ENCODE data around the gene PRKCH. TPM values are rescaled to one million over a fixed set of nuclear protein-coding genes. Genes with fewer than 3 reads are reported as not detected.
"Not testable (repeated sequence)": the region's sequence is repeated elsewhere in the genome, so short reads cannot be mapped to it uniquely, and the experiment has no call there.

The PRKCH gene
- polyA plus RNA-seq, 6 donors from 2014 or later: 0.59 to 2.8 (median 2.1) TPM

- H3K27me3 Mint-ChIP-seq: peaks cover 4 to 8% (median 5%) of the 10 kb centered on the region in 3 donors
- no peaks in the 10 kb centered on the region for H3K9me3 Mint-ChIP-seq
- no peaks in the 10 kb centered on the region for H3K36me3 Mint-ChIP-seq
- H3K27ac Mint-ChIP-seq: no peak overlapping the region
- no peak for DNase-seq
- no peaks in the 10 kb centered on the region for H3K4me1 Mint-ChIP-seq
- no peak for ATAC-seq (ENCODE audit: low read depth in 2 of 2)
- no peak overlapping the region for H3K4me3 Mint-ChIP-seq
Measured at GRCh38 chr14:61398221-61398620, 76.8 kb downstream of the PRKCH start.

GRCh38 chr14:61399365-61399764, 78.0 kb downstream of the PRKCH start:
- H3K4me3 Mint-ChIP-seq: no peak overlapping the region
- ATAC-seq (ENCODE audit: low read depth in 2 of 2): no peak
- H3K4me1 Mint-ChIP-seq: no peaks in the 10 kb centered on the region

GRCh38 chr14:61401461-61401860, 80.1 kb downstream of the PRKCH start:
- no peaks in the 10 kb centered on the region for H3K4me1 Mint-ChIP-seq
- no peak for DNase-seq
- peaks cover 1 to 8% (median 2%) of the 10 kb centered on the region in 3 donors for H3K27me3 Mint-ChIP-seq
- no peaks in the 10 kb centered on the region for H3K36me3 Mint-ChIP-seq
- ATAC-seq (ENCODE audit: low read depth in 2 of 2): no peak
- H3K9me3 Mint-ChIP-seq: no peaks in the 10 kb centered on the region
- no peak overlapping the region for H3K27ac Mint-ChIP-seq
- no peak overlapping the region for H3K4me3 Mint-ChIP-seq

More at GRCh38 chr14:61399365-61399764, 78.0 kb downstream of the PRKCH start:
- H3K27ac Mint-ChIP-seq: no peak overlapping the region
- peaks cover 4 to 8% (median 5%) of the 10 kb centered on the region in 3 donors for H3K27me3 Mint-ChIP-seq
- no peaks in the 10 kb centered on the region for H3K9me3 Mint-ChIP-seq
- H3K36me3 Mint-ChIP-seq: no peaks in the 10 kb centered on the region
- DNase-seq: no peak

- no peak for ATAC-seq (ENCODE audit: low read depth in 2 of 2)
- Mint-ChIP-seq H3K4me1 (no peaks in the 10 kb centered on the region), H3K27me3 (no peaks in the 10 kb centered on the region), H3K36me3 (no peaks in the 10 kb centered on the region), H3K4me3 (no peak overlapping the region), H3K9me3 (no peaks in the 10 kb centered on the region), H3K27ac (no peak overlapping the region)
- DNase-seq: no peak
Measured at GRCh38 chr14:61403411-61403810, 82.0 kb downstream of the PRKCH start.

- Mint-ChIP-seq H3K4me1 (no peaks in the 10 kb centered on the region), H3K36me3 (no peaks in the 10 kb centered on the region), H3K9me3 (no peaks in the 10 kb centered on the region), H3K4me3 (no peak overlapping the region), H3K27me3 (no peaks in the 10 kb centered on the region), H3K27ac (no peak overlapping the region)
- DNase-seq (no peak), ATAC-seq (ENCODE audit: low read depth in 2 of 2) (no peak)
Measured at GRCh38 chr14:61404637-61405036, 83.3 kb downstream of the PRKCH start.

- DNase-seq: no peak
- Mint-ChIP-seq H3K9me3 (no peaks in the 10 kb centered on the region), H3K27ac (no peak overlapping the region), H3K4me1 (no peaks in the 10 kb centered on the region), H3K27me3 (no peaks in the 10 kb centered on the region), H3K4me3 (no peak overlapping the region), H3K36me3 (no peaks in the 10 kb centered on the region)
- ATAC-seq (ENCODE audit: low read depth in 2 of 2): no peak
Measured at GRCh38 chr14:61406198-61406597, 84.8 kb downstream of the PRKCH start.

- ATAC-seq (ENCODE audit: low read depth in 2 of 2) (no peak), DNase-seq (no peak)
- Mint-ChIP-seq H3K27me3 (no peaks in the 10 kb centered on the region), H3K36me3 (no peaks in the 10 kb centered on the region), H3K27ac (no peak overlapping the region), H3K9me3 (no peaks in the 10 kb centered on the region), H3K4me1 (no peaks in the 10 kb centered on the region), H3K4me3 (no peak overlapping the region)
Measured at GRCh38 chr14:61406675-61407074, 85.3 kb downstream of the PRKCH start.

GRCh38 chr14:61408498-61408897, 87.1 kb downstream of the PRKCH start:
- no peak for ATAC-seq (ENCODE audit: low read depth in 2 of 2)
- Mint-ChIP-seq H3K36me3 (no peaks in the 10 kb centered on the region), H3K27me3 (no peaks in the 10 kb centered on the region), H3K4me1 (no peaks in the 10 kb centered on the region), H3K4me3 (no peak overlapping the region), H3K27ac (no peak overlapping the region), H3K9me3 (no peaks in the 10 kb centered on the region)
- DNase-seq: no peak

- ATAC-seq (ENCODE audit: low read depth in 2 of 2): no peak
- no peak overlapping the region for H3K27ac Mint-ChIP-seq
- no peak overlapping the region for H3K4me3 Mint-ChIP-seq
- no peaks in the 10 kb centered on the region for H3K9me3 Mint-ChIP-seq
- H3K27me3 Mint-ChIP-seq: no peaks in the 10 kb centered on the region
- no peaks in the 10 kb centered on the region for H3K36me3 Mint-ChIP-seq
- DNase-seq: no peak
- no peaks in the 10 kb centered on the region for H3K4me1 Mint-ChIP-seq
Measured at GRCh38 chr14:61409782-61410181, 88.4 kb downstream of the PRKCH start.

- H3K27me3 Mint-ChIP-seq; DNase-seq; H3K4me3 Mint-ChIP-seq; H3K9me3 Mint-ChIP-seq; H3K27ac Mint-ChIP-seq; H3K36me3 Mint-ChIP-seq; ATAC-seq (ENCODE audit: low read depth in 2 of 2); H3K4me1 Mint-ChIP-seq: not testable (repeated sequence)
Measured at GRCh38 chr14:61415934-61416333, 94.6 kb downstream of the PRKCH start.

GRCh38 chr14:61416591-61416990, 95.2 kb downstream of the PRKCH start:
- no peaks in the 10 kb centered on the region for H3K36me3 Mint-ChIP-seq
- no peak overlapping the region for H3K27ac Mint-ChIP-seq
- DNase-seq (no peak), ATAC-seq (ENCODE audit: low read depth in 2 of 2) (peak; percentile 40 to 46)
- peaks cover 4 to 8% (median 6%) of the 10 kb centered on the region in 3 donors for H3K4me1 Mint-ChIP-seq
- H3K4me3 Mint-ChIP-seq: peak overlapping the region in 1 of 8 donors; percentile 44
- peaks cover 0 to 3% (median 2%) of the 10 kb centered on the region in 3 donors for H3K27me3 Mint-ChIP-seq
- H3K9me3 Mint-ChIP-seq: no peaks in the 10 kb centered on the region

- Mint-ChIP-seq H3K4me3 (no peak overlapping the region), H3K27ac (no peak overlapping the region), H3K36me3 (no peaks in the 10 kb centered on the region), H3K4me1 (peaks cover 4 to 8% (median 6%) of the 10 kb centered on the region in 3 donors), H3K9me3 (no peaks in the 10 kb centered on the region), H3K27me3 (peaks cover 0 to 6% (median 3%) of the 10 kb centered on the region in 3 donors)
- DNase-seq (no peak), ATAC-seq (ENCODE audit: low read depth in 2 of 2) (no peak)
Measured at GRCh38 chr14:61417141-61417540, 95.8 kb downstream of the PRKCH start.

GRCh38 chr14:61417883-61418455, 96.6 kb downstream of the PRKCH start:
- Mint-ChIP-seq H3K27me3 (peaks cover 0 to 6% (median 3%) of the 10 kb centered on the region in 3 donors), H3K27ac (no peak overlapping the region), H3K4me3 (no peak overlapping the region), H3K36me3 (no peaks in the 10 kb centered on the region), H3K9me3 (no peaks in the 10 kb centered on the region), H3K4me1 (peaks cover 4 to 8% (median 6%) of the 10 kb centered on the region in 3 donors)
- no peak for DNase-seq
- no peak for ATAC-seq (ENCODE audit: low read depth in 2 of 2)

- Mint-ChIP-seq H3K27me3 (peaks cover 0 to 6% (median 3%) of the 10 kb centered on the region in 3 donors), H3K27ac (no peak overlapping the region), H3K36me3 (no peaks in the 10 kb centered on the region), H3K9me3 (peaks cover 0 to 3% (median 0%) of the 10 kb centered on the region in 7 donors), H3K4me1 (peaks cover 4 to 8% (median 6%) of the 10 kb centered on the region in 3 donors), H3K4me3 (no peak overlapping the region)
- DNase-seq: no peak
- no peak for ATAC-seq (ENCODE audit: low read depth in 2 of 2)
Measured at GRCh38 chr14:61418746-61419145, 97.4 kb downstream of the PRKCH start.

- Mint-ChIP-seq H3K27me3 (peaks cover 0 to 6% (median 3%) of the 10 kb centered on the region in 3 donors), H3K27ac (no peak overlapping the region), H3K4me1 (peaks cover 4 to 8% (median 6%) of the 10 kb centered on the region in 3 donors), H3K36me3 (peaks cover 3 to 4% of the 10 kb centered on the region in 2 donors), H3K4me3 (no peak overlapping the region), H3K9me3 (peaks cover 0 to 6% (median 3%) of the 10 kb centered on the region in 7 donors)
- ATAC-seq (ENCODE audit: low read depth in 2 of 2) (no peak), DNase-seq (no peak)
Measured at GRCh38 chr14:61419201-61419600, 97.8 kb downstream of the PRKCH start.
